K562 treated with DMSO at 1 percent for 12 hours (cell line): ENCODE measurements around the gene RMI2. TPM values are rescaled to one million over a fixed set of nuclear protein-coding genes. Genes with fewer than 3 reads are reported as not detected.

Source experiments
- total RNA-seq: library from RNA; unstranded; fragments of 300-600 nt; gene quantifications from 2 replicates; pipeline ENCODE4 v1.2.3, GENCODE V29; 2022; ENCODE audit not compliant: insufficient read depth

Gene RMI2
- total RNA-seq, result 68.6 and 88.7 TPM in 2 replicates

DNA sequence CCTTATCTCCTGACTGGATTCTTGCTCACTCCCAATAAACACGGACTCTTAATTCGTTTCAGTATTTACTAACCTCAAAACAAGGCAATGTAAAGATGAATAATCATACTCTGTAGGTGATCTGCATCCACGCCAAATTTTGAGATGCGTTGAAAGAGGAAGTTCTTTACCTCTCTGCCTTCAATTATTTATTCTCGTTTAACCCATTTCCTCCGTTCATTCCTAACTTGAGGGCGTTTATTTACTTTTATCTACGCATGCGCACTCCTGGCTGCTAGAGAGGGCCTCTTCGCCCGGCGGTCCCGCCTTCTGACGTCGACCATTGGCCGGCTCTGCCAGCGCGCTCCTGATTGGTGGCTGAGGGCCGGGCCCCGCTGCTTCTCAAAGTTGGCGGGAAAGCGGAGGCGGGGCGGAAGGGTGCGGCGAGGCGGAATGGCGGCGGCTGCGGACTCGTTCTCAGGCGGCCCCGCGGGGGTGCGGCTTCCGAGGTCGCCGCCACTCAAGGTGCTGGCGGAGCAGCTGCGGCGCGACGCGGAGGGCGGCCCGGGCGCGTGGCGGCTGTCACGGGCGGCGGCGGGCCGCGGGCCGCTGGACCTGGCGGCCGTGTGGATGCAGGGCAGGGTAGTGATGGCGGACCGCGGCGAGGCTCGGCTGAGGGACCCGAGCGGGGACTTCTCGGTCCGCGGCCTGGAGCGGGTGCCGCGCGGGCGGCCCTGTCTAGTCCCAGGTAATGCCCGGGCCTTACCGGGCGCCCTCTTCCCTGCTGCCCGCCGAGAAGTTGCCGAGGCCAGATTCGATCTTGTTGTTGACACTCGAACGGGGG, at the start of gene RMI2:
RMI2 (plus strand) TSS at position 420 of the 823 bp plus-strand sequence; CDS start at position 433, 13 bp downstream.

Other genes with a start within 250 kb of the RMI2 start
- gene SOCS1, start 89.3 kb upstream of the RMI2 start, total RNA-seq, result 75.1 and 107 TPM in 2 replicates
- gene TNP2, start 76.1 kb upstream of the RMI2 start, total RNA-seq, result not detected in 2 replicates
- not detected in 2 replicates for gene PRM3, start 71.8 kb upstream of the RMI2 start, total RNA-seq
- gene PRM2, start 69.0 kb upstream of the RMI2 start, total RNA-seq, result not detected in 2 replicates
- gene PRM1, start 64.1 kb upstream of the RMI2 start, total RNA-seq, result not detected in 2 replicates
- 30.3 and 44.3 TPM in 2 replicates for gene LITAF, start 241.5 kb downstream of the RMI2 start, total RNA-seq